Hypothalamus (tissue), 51 donors: ENCODE results near the gene EP400.
"Not testable (repeated sequence)": the region's sequence is repeated elsewhere in the genome, so short reads cannot be mapped to it uniquely, and the experiment has no call there.

Experiments used
- DNase-seq, 51 donors: peaks; one replicate each; lab custom pipeline; 2025; lab: John Stamatoyannopoulos, UW

EP400 gene

DNA sequence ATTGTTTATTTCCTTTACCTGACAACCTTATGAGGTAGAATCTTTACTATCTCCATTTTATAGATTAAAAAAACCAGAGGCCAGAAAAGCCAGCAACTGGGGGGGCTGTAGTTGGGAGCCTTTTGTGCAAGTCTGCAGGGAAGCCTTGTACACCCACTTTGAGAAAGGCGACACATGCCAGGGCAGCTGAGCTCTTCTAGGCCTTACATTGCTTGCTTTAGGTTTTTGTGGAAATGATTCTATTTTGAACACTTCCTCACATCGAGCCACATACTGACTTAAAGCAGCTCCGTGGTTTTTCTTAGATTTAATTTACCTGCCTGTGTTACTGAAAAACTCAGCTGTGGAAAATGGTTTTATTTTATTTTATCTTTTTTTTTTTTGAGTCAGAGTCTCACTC is 34.6 kb downstream of the EP400 start:
- no peak for DNase-seq

DNA sequence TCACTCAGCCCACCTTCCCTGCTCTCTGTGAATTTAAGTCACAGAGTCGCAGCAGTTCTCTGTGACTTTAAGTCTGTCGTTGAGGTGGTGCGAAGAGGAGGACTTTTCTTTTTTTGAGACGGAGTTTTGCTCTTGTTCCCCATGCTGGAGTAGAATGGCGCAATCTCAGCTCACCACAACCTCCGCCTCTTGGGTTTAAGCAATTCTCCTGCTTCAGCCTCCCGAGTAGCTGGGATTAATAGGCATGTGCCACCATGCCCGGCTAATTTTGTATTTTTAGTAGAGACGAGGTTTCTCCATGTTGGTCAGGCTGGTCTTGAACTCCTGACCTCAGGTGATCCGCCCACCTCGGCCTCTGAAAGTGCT is 35.8 kb downstream of the EP400 start:
- DNase-seq = not testable (repeated sequence)

- DNase-seq = no peak
Observed at GRCh38 chr12:131986361-131986760, 36.6 kb downstream of the EP400 start.

DNA sequence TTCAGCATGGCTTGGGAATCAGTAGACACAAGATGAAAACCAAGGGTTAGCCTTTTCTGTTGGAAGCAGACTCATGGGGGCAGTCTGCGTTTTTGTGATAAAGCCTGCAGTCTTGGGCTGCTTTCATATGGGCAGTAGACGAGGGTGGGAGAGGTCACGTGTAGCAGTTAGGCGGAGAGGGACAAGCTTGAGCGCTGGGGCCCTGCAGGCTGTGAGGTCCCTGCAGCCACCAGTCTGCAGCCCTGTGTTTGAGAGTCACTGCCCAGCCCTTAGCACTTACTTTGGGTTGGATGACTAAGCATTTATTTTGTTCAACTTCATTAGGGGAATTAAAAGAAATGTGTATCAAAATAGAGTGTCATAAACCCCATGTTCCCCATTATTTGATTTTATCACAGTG is 37.2 kb downstream of the EP400 start:
- no peak for DNase-seq

DNA sequence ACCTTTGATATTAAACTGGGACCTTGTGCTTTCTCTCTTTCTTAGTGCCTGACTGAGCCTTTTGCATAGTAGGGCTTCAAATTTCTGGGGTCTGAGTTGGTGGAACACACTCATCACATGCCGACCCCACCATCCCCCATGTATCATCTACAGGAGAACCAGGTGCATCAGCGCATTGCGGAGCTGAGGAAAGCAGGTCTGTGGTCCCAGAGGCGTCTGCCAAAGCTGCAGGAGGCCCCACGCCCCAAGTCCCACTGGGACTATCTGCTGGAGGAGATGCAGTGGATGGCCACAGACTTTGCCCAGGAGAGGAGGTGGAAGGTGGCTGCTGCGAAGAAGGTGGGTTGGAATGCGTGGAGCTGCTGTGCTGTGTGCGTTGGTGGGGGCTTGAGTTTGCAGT is 37.8 kb downstream of the EP400 start:
- DNase-seq = no peak

- DNase-seq = peak in 2 of 51 donors; percentile 9 to 15
Observed at GRCh38 chr12:131988054-131988796, 38.5 kb downstream of the EP400 start.

DNA sequence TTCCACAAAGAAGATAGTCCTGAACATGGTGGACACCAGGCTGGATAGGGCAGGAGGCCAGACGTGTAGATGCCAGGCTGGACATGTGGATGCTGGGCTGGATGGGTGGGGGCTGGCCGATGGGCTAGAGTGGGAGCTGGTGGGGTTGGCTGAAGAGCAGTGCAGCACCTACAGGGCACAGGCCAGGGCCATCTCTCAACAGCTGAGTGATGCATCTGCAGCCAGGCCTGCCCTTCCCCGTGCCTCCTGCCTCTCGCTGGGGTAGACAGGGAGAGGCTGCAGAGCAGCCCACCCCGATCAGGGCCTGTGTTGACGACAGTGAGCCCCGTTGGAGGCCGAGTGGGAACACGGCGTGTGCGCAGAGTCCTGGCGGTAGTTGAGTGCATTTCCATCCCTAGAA is 39.3 kb downstream of the EP400 start:
- no peak for DNase-seq

- DNase-seq = peak in 1 of 51 donors; percentile 49
Observed at GRCh38 chr12:131990066-131990979, 40.6 kb downstream of the EP400 start.

GRCh38 chr12:131990980-131991305 is 41.2 kb downstream of the EP400 start:
- DNase-seq = no peak

- no peak for DNase-seq
Observed at GRCh38 chr12:131991816-131992430, 42.2 kb downstream of the EP400 start.

DNA sequence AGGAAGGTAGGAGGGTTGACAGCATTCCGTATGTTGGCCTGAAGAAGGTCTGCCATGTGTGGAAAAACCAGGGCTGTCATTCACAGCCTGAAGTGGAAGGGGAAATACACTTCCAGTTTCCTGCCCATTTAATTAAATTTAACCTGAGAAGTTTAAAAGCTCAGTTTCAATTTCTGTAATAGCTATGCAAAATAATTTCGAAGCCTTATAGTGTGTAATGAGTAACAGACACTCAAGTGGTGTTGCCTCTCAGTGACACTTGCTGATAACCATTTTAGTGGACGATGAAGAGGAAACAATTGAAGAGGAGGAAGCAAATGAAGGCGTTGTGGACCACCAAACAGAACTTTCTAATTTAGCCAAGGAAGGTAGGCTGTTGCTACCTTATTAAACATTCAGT is 44.8 kb downstream of the EP400 start:
- DNase-seq = no peak

DNA sequence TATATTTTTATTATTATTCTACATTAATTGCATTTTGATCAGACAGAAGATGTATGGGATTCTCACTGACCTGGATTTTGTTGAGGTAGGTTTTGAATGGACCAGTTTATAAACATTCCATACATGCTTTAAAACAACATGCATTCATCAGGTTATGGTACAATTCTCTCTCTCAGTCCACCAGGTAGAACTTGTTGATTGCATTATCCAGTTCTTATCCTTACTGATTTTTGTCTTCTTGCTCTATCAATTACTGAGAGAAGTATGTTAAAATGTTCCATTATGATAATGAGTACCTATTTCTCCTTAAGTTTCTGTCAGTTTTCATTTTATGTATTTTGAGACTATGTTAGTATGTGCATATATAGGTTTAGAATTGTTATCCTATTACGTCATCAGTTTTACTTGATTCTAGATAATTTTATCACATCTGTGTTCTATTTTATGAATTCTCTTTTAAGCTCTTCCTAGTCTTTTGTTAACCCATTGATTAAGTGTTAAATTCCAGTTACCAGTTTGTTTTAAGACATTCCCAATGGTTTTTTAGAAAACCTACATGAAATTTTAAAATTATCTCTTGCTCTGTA is 50.6 kb downstream of the EP400 start:
- DNase-seq = no peak

- no peak for DNase-seq
Observed at GRCh38 chr12:132003846-132004245, 54.1 kb downstream of the EP400 start.

- no peak for DNase-seq
Observed at GRCh38 chr12:132004946-132005345, 55.2 kb downstream of the EP400 start.

GRCh38 chr12:132006056-132006680 is 56.4 kb downstream of the EP400 start:
- DNase-seq = no peak

GRCh38 chr12:132007041-132007440 is 57.3 kb downstream of the EP400 start:
- DNase-seq = no peak

- no peak for DNase-seq
Observed at GRCh38 chr12:132009336-132009859, 59.7 kb downstream of the EP400 start.

GRCh38 chr12:132012919-132013568 is 63.3 kb downstream of the EP400 start:
- no peak for DNase-seq

DNA sequence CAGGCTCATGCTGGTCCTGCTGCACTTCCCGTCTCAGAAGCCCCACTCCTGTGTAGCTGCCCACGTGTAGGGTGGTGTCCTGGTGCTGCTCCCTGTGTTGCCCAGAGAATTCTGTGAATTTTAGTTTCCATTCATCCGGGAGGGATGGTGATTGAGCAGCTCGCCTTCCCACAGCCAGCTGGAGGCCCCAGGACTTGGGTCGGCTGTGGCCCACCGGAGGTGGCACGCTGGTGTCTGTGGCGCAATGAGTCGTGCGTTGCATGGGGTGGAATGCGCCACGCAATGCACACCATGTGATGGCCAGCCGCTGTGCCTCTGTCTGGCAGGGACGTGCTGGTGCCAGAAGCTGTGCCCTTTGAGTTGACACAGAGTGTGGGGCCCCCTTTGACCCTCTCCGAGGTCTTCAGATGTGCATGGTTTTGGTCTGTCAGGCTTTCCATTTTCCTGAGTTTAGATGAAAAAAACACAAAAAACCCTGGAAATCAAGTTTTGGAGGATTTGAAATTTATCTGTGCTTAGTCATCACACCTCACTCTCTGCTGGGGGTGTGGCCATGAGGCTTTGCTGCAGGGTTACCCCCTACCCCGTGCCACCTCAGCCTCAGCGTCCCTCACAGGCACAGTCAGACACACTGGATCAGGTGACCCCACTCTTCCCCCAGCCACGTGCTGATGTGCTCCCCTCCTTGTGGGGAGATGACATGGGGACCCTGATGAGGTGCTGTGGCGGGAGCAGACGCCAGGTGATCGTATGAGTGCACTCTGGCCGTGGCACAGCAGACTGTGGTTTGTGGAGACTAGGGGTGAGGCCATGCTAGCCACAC is 64.6 kb downstream of the EP400 start:
- no peak for DNase-seq
